ENCODE measurements around the gene PPIG. TPM values are rescaled to one million over a fixed set of nuclear protein-coding genes. Genes with fewer than 3 reads are reported as not detected.

PPIG gene
- total RNA-seq, 1 donor from 2014 or later, result 33.7 TPM

DNA sequence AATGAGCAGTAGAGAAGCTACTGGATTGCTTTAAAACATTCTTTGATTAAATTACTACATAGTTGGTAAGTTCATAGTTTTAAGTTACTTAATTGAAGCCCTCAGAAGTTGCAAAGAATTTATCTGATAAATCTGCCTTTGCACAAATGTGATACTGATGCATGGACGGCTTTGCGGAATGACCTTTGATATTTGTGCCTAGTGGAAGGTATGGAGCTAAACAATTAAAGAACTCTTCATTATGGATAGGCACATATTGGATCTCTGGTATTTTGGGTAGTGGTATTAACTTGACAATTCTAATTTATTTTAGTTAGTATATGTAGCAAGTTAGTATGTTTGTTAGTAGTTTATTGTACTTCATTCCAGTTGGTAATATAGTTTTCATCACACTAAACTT lies 56.0 kb downstream of the PPIG start:
- Mint-ChIP-seq H3K4me3 (ENCODE audit: unreplicated experiment) (no peak overlapping the region), H3K27ac (ENCODE audit: unreplicated experiment) (no peak overlapping the region), H3K36me3 (ENCODE audit: unreplicated experiment) (no peaks in the 10 kb centered on the region), H3K27me3 (ENCODE audit: unreplicated experiment) (no peaks in the 10 kb centered on the region), H3K4me1 (ENCODE audit: low read depth, unreplicated experiment) (no peaks in the 10 kb centered on the region), H3K9me3 (ENCODE audit: unreplicated experiment) (no peaks in the 10 kb centered on the region)
- TF ChIP-seq, protein P1, sequence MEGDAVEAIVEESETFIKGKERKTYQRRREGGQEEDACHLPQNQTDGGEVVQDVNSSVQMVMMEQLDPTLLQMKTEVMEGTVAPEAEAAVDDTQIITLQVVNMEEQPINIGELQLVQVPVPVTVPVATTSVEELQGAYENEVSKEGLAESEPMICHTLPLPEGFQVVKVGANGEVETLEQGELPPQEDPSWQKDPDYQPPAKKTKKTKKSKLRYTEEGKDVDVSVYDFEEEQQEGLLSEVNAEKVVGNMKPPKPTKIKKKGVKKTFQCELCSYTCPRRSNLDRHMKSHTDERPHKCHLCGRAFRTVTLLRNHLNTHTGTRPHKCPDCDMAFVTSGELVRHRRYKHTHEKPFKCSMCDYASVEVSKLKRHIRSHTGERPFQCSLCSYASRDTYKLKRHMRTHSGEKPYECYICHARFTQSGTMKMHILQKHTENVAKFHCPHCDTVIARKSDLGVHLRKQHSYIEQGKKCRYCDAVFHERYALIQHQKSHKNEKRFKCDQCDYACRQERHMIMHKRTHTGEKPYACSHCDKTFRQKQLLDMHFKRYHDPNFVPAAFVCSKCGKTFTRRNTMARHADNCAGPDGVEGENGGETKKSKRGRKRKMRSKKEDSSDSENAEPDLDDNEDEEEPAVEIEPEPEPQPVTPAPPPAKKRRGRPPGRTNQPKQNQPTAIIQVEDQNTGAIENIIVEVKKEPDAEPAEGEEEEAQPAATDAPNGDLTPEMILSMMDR (IDR thresholded peaks at IDR 0.05; ENCODE audit: partially characterized antibody, unreplicated experiment), result no peak
- no peak for DNase-seq

- H3K9me3 Mint-ChIP-seq (ENCODE audit: unreplicated experiment), result no peaks in the 10 kb centered on the region
- DNase-seq, result no peak
- H3K36me3 Mint-ChIP-seq (ENCODE audit: unreplicated experiment), result no peaks in the 10 kb centered on the region
- H3K4me3 Mint-ChIP-seq (ENCODE audit: unreplicated experiment), result no peak overlapping the region
- TF ChIP-seq, protein P1 (IDR thresholded peaks at IDR 0.05; ENCODE audit: partially characterized antibody, unreplicated experiment), result no peak
- H3K4me1 Mint-ChIP-seq (ENCODE audit: low read depth, unreplicated experiment), result no peaks in the 10 kb centered on the region
- no peak overlapping the region for H3K27ac Mint-ChIP-seq (ENCODE audit: unreplicated experiment)
- no peaks in the 10 kb centered on the region for H3K27me3 Mint-ChIP-seq (ENCODE audit: unreplicated experiment)
These were observed 57.3 kb downstream of the PPIG start for GRCh38 chr2:169641464-169641863.

- no peak overlapping the region for H3K27ac Mint-ChIP-seq (ENCODE audit: unreplicated experiment)
- H3K9me3 Mint-ChIP-seq (ENCODE audit: unreplicated experiment), result peaks cover under 1% of the 10 kb centered on the region
- no peaks in the 10 kb centered on the region for H3K36me3 Mint-ChIP-seq (ENCODE audit: unreplicated experiment)
- no peaks in the 10 kb centered on the region for H3K27me3 Mint-ChIP-seq (ENCODE audit: unreplicated experiment)
- DNase-seq, result no peak
- no peak overlapping the region for H3K4me3 Mint-ChIP-seq (ENCODE audit: unreplicated experiment)
- TF ChIP-seq, protein P1 (IDR thresholded peaks at IDR 0.05; ENCODE audit: partially characterized antibody, unreplicated experiment), result no peak
- no peaks in the 10 kb centered on the region for H3K4me1 Mint-ChIP-seq (ENCODE audit: low read depth, unreplicated experiment)
These were observed 60.0 kb downstream of the PPIG start for GRCh38 chr2:169644173-169644572.

- no peak for DNase-seq
- Mint-ChIP-seq H3K27ac (ENCODE audit: unreplicated experiment) (no peak overlapping the region), H3K4me3 (ENCODE audit: unreplicated experiment) (no peak overlapping the region), H3K9me3 (ENCODE audit: unreplicated experiment) (peaks cover 2% of the 10 kb centered on the region), H3K4me1 (ENCODE audit: low read depth, unreplicated experiment) (no peaks in the 10 kb centered on the region), H3K36me3 (ENCODE audit: unreplicated experiment) (no peaks in the 10 kb centered on the region), H3K27me3 (ENCODE audit: unreplicated experiment) (no peaks in the 10 kb centered on the region)
- TF ChIP-seq, protein P1 (IDR thresholded peaks at IDR 0.05; ENCODE audit: partially characterized antibody, unreplicated experiment), result no peak
These were observed 63.3 kb downstream of the PPIG start for GRCh38 chr2:169647496-169647895.

GRCh38 chr2:169649278-169649677 lies 65.1 kb downstream of the PPIG start:
- no peaks in the 10 kb centered on the region for H3K4me1 Mint-ChIP-seq (ENCODE audit: low read depth, unreplicated experiment)
- H3K36me3 Mint-ChIP-seq (ENCODE audit: unreplicated experiment), result no peaks in the 10 kb centered on the region
- no peaks in the 10 kb centered on the region for H3K27me3 Mint-ChIP-seq (ENCODE audit: unreplicated experiment)
- TF ChIP-seq, protein P1 (IDR thresholded peaks at IDR 0.05; ENCODE audit: partially characterized antibody, unreplicated experiment), result no peak
- no peak overlapping the region for H3K27ac Mint-ChIP-seq (ENCODE audit: unreplicated experiment)
- peaks cover 2% of the 10 kb centered on the region for H3K9me3 Mint-ChIP-seq (ENCODE audit: unreplicated experiment)
- DNase-seq, result no peak
- no peak overlapping the region for H3K4me3 Mint-ChIP-seq (ENCODE audit: unreplicated experiment)
